DMS53 treated with DMSO at 0.1 percent for 48 hours (cell line): ENCODE data around the gene MAPK6.
"Not testable (repeated sequence)": the region's sequence is repeated elsewhere in the genome, so short reads cannot be mapped to it uniquely, and the experiment has no call there.

Source experiments
- DNase-seq: peaks from one replicate; lab custom pipeline; 2025; ENCODE audit not compliant: unreplicated experiment; lab: John Stamatoyannopoulos, UW

MAPK6 gene

GRCh38 chr15:52080031-52080430 is 61.0 kb downstream of the MAPK6 start:
- DNase-seq, result no peak

GRCh38 chr15:52080706-52081392 is 61.8 kb downstream of the MAPK6 start:
- no peak for DNase-seq

- no peak for DNase-seq
Measured at GRCh38 chr15:52082197-52083036, 63.4 kb downstream of the MAPK6 start.

DNA sequence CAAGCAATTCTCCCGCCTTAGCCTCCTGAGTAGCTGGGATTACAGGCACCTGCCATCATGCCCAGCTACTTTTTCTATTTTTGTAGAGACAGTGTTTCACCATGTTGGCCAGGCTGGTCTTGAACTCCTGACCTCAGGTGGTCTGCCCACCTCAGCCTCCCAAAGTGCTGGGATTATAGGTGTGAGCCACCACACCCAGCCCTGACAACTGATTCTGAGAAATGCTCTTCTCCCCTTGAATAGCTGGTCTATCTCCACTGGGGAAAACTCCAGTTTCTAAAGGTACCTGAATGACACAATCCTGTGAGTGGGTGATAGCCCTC is 64.0 kb downstream of the MAPK6 start:
- not testable (repeated sequence) for DNase-seq

GRCh38 chr15:52083603-52084002 is 64.6 kb downstream of the MAPK6 start:
- no peak for DNase-seq

- no peak for DNase-seq
Measured at GRCh38 chr15:52085299-52085698, 66.3 kb downstream of the MAPK6 start.

GRCh38 chr15:52086011-52086786 is 67.2 kb downstream of the MAPK6 start:
- DNase-seq, result no peak

DNA sequence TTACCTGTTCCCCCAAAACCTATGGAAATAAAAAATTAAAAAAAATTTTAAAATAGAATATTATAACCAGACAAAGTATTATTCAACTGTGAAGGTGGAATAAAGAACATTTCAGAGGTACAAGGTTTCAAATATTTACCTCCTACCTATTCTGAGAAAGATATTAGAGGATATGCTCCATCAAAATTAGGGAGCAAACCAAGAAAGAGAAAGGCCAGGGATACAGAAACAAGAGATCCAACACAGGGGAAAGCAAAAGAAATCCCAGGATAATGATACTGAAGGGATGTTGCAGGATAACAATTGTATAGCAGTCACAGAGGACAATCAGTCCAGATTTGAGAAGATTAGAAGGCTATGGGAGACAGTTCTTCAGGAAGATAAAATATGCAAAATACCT is 71.2 kb downstream of the MAPK6 start:
- no peak for DNase-seq

DNA sequence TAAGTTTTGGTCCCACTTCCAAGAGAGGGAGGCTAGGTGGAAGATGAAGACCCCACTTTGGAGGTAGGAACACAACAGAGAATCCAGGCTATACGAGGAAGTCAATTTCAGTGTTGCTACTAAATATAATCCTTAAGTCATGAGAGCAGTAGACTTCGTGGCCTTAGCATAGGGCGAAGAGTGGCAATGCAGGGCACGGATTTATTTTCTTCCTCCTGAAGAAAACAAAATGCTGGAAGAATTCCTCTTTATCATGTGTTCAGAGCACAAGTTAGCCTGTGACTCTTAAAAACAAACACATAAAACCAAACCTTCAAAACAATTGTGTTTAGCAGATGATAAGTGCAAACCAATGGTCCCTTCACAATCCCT is 74.1 kb downstream of the MAPK6 start:
- no peak for DNase-seq

- no peak for DNase-seq
Measured at GRCh38 chr15:52093539-52094510, 74.8 kb downstream of the MAPK6 start.

DNA sequence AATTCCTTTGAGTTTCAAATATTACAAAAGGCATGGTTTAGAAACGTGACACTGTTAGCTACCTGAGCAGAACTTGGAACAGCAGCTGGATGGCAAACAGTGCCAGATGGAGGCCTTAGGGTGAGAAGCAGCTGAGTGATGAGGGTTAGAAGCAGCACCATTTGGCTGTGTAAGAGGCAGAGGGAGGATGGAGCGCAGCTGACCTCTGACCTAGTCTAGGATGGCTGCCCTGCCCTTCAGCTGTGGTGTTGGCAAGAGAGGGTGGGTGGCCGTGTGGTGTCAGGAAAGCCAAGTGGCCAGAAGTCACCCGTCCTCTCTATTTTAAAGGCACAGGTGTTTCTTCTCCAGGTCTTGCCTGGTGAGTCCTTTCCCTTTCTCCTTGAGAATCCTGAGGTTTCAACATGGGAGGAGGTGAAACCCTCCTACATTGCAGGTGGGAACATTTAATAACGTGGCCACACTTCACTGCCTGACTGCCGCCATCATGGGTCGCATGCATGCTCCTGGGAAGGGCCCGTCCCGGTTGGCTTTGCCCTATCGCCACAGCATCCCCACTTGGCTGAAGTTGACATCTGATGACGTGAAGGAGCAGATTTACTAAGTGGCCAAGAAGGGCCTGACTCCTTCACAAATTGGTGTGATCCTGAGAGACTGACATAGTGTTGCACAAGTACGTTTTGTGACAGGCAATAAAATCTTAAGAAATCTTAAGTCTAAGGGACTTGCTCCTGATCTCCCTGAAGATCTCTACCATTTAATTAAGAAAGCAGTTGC is 76.0 kb downstream of the MAPK6 start:
- no peak for DNase-seq

- DNase-seq, result no peak
Measured at GRCh38 chr15:52095597-52096262, 76.7 kb downstream of the MAPK6 start.

DNA sequence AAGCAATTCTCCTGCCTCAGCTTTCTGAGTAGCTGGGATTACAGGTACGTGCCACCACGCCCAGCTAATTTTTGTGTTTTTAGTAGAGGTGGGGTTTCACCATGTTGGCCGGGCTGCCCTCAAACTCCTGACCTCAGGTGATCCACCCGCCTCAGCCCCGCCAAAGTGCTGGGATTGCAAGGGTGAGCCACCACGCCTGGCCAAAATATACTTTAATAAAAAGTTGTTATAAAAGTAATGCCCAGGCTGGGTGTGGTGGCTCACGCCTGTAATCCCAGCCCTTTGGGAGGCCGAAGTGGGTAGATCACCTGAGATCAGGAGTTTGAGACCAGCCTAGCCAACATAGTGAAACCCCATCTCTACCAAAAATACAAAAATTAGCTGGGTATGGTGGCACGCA is 77.5 kb downstream of the MAPK6 start:
- DNase-seq, result not testable (repeated sequence)

DNA sequence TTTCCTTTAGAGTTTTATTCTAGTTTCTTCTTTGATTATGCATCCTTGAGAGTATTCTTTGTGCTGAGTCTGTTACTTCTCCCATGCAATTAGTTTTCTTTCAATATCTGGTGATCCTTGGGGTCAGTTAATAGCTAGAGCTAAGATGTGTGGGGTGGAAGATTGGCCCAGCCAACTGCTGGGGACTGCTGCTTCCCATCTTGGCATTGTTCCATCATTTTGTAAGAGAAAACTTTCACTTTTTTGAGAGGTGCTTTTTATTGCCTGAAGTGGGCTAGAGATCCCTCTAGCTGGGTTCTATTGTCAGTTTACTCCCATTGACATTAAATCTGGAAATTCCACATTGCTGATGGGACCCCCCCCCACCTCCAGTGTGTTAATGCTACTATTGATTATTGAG is 78.2 kb downstream of the MAPK6 start:
- DNase-seq, result no peak

GRCh38 chr15:52098323-52098722 is 79.3 kb downstream of the MAPK6 start:
- DNase-seq, result no peak

GRCh38 chr15:52099651-52100272 is 80.7 kb downstream of the MAPK6 start:
- no peak for DNase-seq

GRCh38 chr15:52100807-52101442 is 81.9 kb downstream of the MAPK6 start:
- DNase-seq, result no peak

DNA sequence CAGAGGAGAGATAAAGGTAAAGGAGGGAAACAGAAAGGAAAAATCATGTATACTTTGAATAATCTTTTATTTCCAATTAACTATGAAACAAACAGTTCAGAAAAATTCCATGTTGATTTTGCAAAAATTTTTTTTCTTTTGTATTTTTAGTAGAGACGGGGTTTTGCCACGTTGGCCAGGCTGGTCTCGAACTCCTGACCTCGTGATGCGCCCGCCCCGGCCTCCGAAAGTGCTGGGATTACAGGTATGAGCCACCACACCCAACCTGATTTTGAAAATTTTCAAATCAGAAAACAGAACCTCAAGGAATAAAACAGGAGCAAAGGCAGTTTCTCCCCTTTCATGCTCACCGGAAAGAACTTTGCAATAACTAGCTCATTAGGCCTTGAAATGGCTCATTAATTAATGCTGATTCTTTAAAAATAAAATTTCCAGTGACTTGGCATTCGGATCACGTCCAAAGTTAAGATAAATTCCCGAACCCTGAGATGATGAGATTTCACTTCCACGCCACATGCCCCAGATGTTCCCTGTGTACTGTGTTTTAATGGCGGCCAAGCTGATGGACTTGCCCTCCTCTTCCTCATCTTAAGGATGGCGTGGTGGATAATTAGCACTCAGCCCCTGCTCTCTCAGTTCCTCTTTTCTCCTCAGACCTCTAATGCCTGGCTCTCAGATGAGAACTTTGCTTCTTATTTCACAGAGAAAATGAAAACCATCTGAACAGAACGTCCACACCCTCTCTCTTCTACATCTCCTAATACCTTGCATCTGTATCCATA is 82.7 kb downstream of the MAPK6 start:
- DNase-seq, result no peak
